GF-D8 (cell line): ENCODE data around the gene EFNB3.

Experiments used
- DNase-seq: peaks from one replicate; lab custom pipeline; 2025; lab: John Stamatoyannopoulos, UW

The EFNB3 gene

DNA sequence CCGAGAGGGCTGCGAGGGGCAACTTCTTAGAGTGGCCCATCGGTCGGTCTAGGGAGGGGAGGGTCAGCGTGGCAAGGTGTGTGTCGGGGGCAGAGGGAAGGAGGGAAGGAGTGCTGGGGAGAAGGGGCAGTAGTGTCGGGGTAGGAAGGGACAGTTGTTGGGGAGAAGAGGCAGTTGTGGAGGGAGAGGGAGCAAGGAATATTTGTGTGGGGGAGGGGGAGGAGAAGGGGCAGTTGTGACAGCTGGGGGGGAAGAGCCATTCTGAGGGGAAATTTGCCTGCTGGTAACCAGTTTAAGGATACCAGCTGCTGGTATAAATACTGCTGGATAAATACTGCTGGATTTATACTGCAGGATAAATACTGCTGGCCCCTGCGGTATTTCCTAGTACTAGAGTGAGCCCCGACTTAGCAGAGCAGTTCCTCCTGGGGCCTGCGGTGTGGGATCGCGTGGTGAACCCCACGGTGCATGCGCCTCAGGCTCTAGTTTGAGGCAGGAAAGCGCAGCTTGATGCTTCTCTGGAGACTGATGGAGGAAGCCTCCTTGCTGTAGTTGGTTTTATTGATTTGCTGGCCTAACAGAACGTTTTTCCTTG is 12.9 kb downstream of the EFNB3 start:
- peak; percentile 26 for DNase-seq

DNA sequence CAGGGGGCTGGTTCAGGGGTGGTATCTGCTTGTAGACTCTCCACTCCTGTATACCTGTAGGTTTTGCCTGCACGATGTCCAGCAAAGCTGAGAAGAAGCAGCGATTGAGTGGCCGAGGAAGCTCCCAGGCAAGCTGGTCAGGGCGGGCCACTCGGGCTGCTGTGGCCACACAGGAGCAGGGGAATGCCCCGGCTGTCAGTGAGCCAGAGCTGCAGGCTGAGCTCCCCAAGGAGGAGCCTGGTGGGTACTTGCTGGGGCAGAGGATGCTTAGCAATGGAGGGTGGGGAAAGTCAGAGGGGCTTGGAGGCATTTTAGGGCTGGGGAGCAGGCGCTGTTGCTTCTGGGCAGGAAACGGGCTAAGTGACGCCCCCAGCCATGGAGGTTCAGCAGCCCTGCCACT is 14.7 kb downstream of the EFNB3 start:
- DNase-seq = no peak

DNA sequence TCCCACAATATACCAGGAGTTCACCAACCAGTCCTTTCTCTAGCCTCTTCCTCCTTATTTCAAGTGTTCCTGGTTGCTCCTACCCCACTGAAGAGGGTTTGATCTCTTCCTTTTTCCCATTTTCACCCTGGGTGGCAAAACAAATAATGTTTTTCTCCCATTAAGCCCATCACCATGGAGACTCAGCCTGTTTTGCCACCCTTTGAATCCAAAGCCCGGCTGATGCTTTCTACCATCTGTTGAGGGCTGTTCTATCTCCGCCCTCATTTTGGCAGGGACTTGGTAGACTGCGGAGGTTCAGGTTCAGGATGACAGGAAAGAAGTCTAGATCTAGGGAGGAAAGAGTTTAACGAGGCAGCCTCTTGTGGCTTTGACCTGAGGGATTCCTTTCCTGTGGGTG is 15.1 kb downstream of the EFNB3 start:
- DNase-seq = no peak

DNA sequence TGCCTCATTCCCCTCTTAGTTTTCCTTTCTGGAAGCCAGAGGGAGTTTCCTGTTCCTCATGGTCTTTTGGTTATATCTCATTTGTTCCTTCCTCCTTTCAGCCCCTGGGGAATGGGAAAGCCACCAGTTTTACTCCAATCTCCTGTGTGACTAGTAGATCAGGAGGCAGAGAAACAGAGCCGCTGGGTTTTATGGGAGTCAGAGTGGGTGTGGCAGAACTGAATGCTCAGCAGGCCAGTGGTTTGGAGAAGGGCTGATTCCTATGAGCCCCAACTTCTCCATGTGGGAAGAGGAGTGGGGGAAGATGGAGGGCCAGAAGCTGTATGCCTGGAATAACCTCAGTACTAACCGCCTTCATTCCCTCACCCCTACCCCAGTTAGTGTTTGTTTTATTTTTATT is 16.6 kb downstream of the EFNB3 start:
- no peak for DNase-seq

DNA sequence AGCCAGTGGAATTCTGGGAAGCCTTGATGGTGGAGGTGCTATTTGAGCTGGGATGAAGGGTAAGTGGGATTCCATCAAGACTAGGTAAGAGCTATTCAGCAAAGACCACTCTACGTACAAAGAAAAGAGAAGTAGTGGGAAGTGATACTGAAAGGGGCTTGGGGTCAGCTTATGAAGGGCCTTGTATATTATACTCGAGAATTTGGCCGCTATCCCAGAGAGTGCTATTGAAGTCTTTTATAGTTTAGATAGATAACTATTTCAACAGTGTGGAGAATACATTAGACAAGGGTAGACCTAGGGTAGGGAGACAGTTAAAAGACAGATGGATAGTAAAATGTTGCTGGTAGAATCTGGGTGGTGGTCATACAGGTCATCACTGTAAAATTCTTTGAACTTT is 22.9 kb downstream of the EFNB3 start:
- DNase-seq = no peak

DNA sequence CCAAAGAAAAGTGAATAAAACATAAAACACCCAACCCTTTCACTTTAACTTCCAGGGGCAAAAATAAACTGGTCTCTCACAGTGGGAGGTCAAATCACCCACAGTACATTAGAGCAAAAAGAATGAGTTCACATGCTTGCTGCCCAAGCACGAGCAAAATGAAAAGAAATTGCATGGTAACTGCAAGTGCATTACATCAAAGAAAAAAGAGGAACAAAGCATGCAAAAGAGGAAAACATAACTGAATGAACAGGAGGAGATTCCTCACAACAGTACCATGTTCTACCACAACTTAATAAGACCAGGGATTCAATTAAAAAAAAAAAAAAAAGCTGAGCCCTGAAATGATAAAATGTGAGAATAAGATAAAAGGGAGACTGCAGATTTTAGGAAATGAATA is 24.8 kb downstream of the EFNB3 start:
- no peak for DNase-seq

DNA sequence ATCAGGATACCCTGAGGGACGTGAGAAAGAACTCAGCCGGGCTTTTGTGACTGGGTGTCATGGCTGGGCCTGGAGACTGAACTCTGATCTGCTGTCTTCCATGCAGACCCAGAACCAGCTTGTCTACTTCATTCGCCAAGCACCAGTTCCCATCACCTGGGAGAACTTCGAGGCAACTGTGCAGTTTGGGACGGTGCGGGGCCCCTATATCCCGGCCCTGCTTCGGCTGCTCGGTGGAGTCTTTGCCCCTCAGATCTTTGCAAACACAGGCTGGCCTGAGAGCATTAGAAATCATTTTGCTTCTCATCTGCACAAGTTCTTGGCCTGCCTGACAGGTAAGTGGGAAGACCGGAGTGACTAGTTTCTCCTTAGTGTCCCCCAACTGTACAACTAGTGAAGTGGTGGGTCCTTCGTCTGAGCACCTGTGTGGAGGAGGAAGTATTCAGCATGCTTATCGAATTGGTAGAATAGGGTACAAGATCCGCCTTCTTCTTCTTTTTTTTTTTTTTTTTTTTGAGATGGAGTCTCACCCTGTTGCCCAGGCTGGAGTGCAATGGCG is 28.1 kb downstream of the EFNB3 start:
- no peak for DNase-seq

DNA sequence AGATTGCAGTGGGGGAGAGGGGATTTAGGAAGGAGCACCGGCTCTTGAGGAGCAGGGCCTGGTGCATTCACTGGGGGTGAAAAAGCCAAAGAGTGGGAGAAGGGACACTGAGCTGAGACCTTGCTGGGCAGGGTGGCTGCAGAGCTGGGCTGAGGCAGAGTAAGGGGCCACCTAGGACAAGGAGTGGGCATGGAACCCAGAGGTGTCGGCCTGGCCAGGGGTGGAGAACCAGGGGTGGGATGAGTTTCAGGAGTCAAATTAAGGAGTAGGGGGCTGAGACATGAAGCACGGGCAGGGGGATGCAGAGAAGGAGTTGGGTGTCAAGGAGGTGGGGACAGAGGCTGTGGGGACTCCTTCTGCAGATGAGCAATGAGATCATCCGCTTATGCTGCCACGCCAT is 32.6 kb downstream of the EFNB3 start:
- DNase-seq = no peak

DNA sequence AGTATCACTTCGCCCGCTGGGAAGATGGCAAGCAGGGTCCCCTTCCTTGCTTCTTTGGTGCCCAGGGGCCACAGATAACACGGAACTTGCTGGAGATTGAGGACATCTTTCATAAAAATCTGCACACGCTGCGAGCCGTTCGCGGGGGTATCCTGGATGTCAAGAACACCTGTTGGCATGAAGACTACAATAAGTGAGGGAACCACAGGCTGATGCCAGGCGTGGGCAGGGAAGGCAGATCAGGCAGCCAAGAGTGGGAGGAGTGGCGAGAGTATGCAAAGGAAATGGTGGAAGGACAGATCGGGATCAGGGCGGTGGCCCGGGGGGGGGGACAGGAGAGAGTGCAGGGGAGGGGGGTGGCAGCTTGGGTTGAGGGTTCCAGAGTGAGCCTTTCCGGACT is 34.7 kb downstream of the EFNB3 start:
- no peak for DNase-seq

DNA sequence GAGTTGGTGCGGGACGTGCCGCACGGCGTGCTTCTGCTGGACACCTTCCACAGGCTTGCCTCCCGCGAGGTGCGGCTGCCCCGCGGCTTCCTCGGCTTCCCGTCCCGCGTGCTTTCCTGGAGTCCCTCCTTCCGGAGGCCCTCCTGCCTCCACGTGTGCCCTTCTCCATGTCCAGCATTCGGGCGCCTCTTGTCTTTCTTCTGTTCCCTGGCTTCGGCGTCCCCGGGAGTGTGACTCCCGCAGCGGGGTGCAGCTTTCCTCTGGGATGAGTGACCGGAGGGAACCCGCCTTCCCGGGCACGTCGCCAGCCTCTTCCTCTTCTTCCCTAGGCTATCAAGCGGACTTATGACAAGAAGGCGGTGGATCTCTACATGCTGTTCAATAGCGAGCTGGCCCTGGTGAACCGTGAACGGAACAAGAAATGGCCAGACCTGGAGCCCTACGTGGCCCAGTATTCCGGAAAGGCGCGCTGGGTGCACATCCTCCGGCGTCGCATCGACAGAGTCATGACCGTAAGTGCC is 35.5 kb downstream of the EFNB3 start:
- DNase-seq = no peak

DNA sequence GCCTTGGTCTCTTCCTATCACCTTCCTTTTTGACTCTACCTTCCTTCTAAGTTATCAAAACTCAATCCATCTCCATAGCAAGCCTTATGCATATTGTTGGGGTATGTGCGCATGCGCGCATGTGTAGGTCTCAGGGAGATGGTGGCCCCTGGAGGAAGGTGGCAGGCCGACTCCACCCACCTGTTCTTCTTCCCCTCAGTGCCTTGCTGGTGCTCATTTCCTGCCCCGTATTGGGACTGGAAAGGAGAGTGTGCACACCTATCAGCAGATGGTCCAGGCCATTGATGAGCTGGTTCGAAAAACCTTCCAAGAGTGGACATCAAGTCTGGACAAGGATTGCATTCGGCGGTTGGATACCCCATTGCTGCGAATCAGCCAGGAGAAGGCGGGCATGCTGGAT is 37.7 kb downstream of the EFNB3 start:
- DNase-seq = no peak

DNA sequence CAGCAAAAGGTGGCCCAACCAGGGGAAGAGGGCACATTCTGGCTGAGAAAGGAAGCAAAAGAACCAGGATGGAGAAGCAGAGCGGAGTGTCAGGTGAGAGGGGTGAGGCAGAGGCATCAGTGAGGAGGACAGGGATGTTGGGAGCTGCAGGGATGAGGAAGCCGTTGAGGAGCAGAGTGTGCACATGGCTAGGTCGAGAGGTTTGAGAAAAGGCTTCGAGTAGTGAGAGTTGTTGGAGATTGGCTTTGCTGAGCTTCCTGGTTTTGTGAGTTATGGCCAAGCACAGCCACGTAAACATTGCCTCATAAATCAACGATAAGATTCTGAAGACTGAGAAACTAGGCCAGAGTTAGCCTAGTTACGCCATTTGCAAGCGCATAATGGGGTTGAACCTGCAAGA is 39.4 kb downstream of the EFNB3 start:
- no peak for DNase-seq

DNA sequence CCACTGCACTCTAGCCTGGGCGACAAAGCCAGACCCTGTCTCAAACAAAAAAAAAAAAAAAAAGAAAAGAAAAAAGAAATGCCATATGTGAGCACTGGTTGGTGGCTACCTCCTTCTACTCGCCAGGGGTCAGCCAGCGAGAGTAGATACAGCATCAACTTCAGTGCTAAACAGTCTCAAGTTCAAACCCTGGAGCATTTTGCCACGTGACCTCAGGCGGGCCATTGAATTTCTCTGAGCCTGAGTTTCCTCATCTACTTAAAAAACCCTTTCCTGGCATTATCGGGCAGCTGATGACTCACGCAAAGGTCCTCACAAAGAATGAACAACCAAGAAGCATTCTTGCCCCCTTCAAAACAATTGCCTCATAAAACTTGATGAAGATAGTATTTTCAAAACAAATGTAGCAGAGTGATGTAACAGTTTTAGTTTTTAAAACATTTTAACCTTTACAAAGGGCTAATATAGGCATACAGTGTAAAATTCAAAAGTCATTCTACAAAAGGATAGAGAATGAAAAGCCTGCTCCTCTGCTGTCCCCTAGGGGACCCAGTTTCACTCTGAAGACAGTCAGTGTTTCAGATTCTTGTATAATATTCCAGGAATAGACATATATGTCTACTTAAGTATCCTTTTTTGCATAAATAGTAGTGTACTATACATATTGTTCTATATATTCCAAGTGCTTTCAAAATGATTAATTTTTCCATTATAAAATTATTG is 40.9 kb downstream of the EFNB3 start:
- DNase-seq = no peak

DNA sequence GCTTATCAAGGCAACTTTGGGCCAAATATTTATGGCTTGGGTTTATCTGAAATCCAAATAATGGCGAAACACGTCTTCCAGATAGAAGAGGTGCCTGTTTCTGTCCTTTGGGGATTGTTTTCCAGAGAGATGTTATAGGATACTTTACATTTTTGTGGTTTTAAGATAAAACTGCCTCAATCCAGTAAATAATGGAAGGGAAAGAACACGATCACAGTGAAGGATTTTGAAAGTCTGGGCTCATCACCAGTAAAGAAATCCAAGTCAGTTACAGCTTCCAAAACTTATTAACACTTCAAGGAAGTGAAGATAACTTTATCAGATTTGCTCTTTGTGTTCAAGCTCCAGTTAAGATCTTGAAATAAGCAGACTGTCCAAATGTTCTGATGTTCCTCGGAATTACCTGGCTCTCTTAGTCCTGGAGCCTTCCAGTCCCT is 42.7 kb downstream of the EFNB3 start:
- no peak for DNase-seq

DNA sequence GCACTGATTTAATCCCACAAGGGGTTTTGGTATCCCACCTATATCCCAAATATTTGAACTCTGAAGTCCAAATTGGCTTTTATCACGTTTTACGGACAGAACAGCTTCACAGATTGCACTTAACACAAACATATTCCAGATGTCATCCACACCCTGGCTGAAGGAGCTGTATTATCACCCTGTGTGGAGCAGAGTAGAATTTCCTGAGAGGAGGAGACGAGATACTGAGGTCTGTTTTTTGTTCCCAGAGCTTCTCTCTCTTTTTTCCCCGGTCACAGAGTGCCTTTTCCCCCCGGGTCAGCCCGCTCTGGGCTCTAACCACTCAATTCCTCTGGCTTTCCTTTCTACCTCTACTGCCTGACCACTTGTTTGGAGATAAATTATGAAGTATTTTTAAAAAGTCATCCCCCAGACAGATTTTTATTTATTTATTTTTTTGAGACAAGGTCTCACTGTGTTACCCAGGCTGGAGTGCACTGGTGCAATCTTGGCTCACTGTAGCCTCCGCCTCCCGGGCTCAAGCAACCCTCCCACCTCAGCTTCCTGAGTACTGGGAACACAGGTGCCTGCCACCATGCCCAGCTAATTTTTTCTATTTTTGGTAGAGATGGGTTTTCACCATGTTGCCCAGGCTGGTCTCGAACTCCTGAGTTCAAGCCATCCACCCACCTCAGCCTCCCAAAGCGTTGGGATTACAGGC is 43.2 kb downstream of the EFNB3 start:
- DNase-seq = no peak

DNA sequence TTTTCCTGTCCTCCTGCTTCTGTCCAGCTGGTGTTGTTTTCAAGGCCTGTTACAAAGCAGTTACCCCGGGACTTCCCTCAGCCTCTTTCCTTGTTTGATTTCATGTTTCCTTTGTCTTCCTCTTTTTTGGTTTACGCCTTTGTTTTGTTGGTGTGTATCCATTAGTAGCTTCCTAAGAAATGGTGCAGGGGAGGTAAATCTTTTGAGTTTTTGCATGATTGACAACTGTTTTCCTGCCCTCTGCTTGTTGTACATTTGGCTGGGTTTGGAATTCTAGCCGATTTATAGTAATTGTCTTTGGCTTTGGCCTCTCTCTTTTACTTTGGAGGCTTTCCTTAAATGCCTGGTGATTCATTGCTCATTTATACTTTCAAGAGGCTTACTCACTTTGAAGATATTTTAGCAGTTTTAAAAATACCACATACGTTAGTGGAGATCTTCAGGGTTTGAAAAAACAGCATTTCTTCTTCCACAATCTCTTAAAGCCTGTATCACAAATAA is 45.4 kb downstream of the EFNB3 start:
- DNase-seq = no peak

DNA sequence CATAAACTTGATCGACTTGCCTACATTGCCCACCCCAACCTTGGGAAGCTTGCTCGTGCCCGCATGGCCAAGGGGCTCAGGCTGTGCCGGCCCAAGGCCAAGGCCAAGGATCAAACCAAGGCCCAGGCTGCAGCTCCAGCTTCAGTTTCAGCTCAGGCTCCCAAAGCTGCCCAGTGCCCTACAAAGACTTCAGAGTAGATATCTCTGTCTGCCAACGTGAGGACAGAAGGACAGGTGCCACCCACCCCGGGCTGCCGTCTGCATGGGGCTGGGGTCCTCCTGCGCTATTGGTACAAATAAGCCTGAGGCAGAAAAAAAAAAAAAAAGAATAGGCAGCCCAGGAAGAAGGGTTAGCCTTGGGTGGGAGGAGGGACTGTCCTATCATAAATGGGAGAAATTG is 49.7 kb downstream of the EFNB3 start:
- DNase-seq = no peak

DNA sequence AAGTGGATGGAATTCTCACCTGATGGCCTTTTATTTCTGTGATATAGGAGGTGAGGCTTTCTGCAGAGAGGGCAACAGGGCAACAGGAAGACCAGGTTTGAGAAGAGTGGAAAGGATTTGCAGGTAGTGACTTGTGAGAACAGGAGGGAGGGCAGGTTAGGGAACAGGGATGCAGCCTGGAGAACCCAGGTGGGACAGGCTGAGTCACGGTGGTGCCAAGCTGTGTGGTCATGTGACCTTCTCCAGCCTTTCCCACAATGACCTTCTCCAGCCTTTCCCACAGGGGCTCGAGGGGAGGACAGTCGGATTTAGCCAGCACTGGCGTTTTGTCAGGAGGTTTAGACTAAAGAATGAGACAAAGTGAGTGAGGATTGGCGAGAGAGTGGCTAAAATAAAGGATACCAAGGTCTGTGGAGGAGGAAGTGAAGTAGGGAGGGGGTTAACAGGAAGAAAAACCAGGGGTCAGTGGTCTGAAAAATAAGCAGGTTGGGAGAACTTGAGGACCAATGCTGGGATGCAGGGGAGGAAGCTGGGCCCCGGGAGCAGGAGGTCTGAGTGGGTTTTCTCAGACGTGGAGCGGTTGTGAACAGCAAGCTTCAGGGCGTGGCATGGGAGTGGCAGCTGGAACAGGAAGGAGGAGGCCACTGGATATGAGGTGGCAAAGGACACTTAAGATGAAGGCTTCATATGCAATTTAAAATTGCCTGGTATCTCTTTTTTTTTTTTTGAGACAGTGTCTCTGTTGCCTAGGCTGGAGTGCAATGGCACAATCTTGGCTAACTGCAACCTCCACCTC is 50.3 kb downstream of the EFNB3 start:
- DNase-seq = no peak

DNA sequence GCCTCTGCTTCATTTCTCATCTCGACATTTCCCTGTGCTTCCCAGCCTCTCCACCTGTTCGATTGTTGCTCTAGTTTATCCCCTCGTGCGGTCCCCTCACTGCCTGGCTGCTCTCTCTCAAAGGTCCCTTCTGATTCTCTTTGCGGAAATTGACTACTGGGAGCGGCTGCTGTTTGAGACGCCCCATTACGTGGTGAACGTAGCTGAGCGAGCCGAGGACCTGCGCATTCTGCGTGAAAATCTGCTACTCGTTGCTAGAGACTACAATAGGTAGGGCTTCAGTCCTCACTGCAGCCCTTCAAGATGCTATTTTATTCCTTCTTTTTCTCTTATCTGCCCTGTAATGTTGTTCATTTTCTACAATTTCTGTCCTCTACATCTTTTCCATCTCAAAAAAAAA is 52.0 kb downstream of the EFNB3 start:
- DNase-seq = no peak
